Gastroesophageal sphincter (tissue), 3 donors: Measurements from ENCODE around the gene LSMEM2.

Source experiments
- CTCF ChIP-seq, 4 experiments: fragments of 200-600 bp in 2 of 4; fragments of 450-650 bp in 2 of 4; sonication (generic) in 1 of 4; IDR thresholded peaks; one replicate each; pipeline ENCODE4 v1.5.1; 2017 to 2019; ENCODE audit warnings: antibody characterized with exemption in 4 of 4, mild to moderate bottlenecking in 2 of 4, moderate library complexity in 2 of 4
- POLR2A ChIP-seq, 2 donors: fragments of 450-650 bp; IDR thresholded peaks; one replicate each; pipeline ENCODE4 v1.6.1; 2017; ENCODE audit warnings: antibody characterized with exemption in 2 of 2, mild to moderate bottlenecking in 2 of 2, moderate library complexity in 1 of 2

- no peak for TF ChIP-seq POLR2A (IDR thresholded peaks at IDR 0.05)
- no peak for TF ChIP-seq CTCF (IDR thresholded peaks at IDR 0.05)
Measured at GRCh38 chr3:50262778-50263177, 16.1 kb upstream of the LSMEM2 start.
